GM12891 (cell line): ENCODE data around the gene ITGB6.

Experiments
- PAX5 ChIP-seq: IDR thresholded peaks from 2 replicates; pipeline ENCODE4 v1.6.1; 2011; ENCODE audit warnings: low read length, moderate library complexity, mild to moderate bottlenecking; ENCODE audit not compliant: insufficient read depth, severe bottlenecking
- POLR2A ChIP-seq: IDR thresholded peaks from 2 replicates; pipeline ENCODE4 v1.6.1; 2011; ENCODE audit warnings: low read depth, low read length, control low read depth
- SPI1 ChIP-seq: IDR thresholded peaks from 2 replicates; pipeline ENCODE4 v1.6.1; 2011; ENCODE audit warnings: low read depth, low read length, control low read depth
- TAF1 ChIP-seq: IDR thresholded peaks from 2 replicates; pipeline ENCODE4 v1.6.1; 2011; ENCODE audit warnings: low read depth, low read length, control low read depth

- TF ChIP-seq TAF1 (no peak), SPI1 (no peak), PAX5 (no peak), POLR2A (no peak)
Measured at GRCh38 chr2:160140471-160140870, 59.6 kb downstream of the ITGB6 start.
